H1 (cell line): ENCODE measurements around the gene ARMH3.

ENCODE experiments used
- EP300 ChIP-seq, 2 experiments: IDR thresholded peaks; 1 replicate in 1 of 2; 2 replicates in 1 of 2; pipeline ENCODE4 v1.6.1; 2011 to 2012; ENCODE audit warnings: low read depth in 2 of 2, low read length in 2 of 2, mild to moderate bottlenecking in 2 of 2, borderline replicate concordance in 1 of 2, inconsistent platforms in 1 of 2, moderate library complexity in 1 of 2
- EZH2 ChIP-seq: fragments of 200-600 bp; sonication (generic); IDR thresholded peaks from 2 replicates; pipeline ENCODE4 v1.7.1; 2012; ENCODE audit warnings: low read depth, mild to moderate bottlenecking, moderate library complexity, low read length, inconsistent platforms; ENCODE audit not compliant: severe bottlenecking
- POLR2A ChIP-seq, 2 experiments: IDR thresholded peaks; 1 replicate in 1 of 2; 2 replicates in 1 of 2; pipeline ENCODE4 v1.6.1; 2011; ENCODE audit warnings: low read depth in 2 of 2, low read length in 2 of 2, mild to moderate bottlenecking in 2 of 2; ENCODE audit errors: control extremely low read depth in 1 of 2
- POLR2AphosphoS5 ChIP-seq: IDR thresholded peaks from 2 replicates; pipeline ENCODE4 v1.6.1; 2011; ENCODE audit warnings: low read depth, low read length
- POU5F1 ChIP-seq: IDR thresholded peaks from 2 replicates; pipeline ENCODE4 v1.6.1; 2011; ENCODE audit warnings: low read depth, mild to moderate bottlenecking, low read length, moderate library complexity
- RBBP5 ChIP-seq: IDR thresholded peaks from 2 replicates; pipeline ENCODE4 v1.7.1; 2012; ENCODE audit warnings: low read depth, mild to moderate bottlenecking, inconsistent platforms, low read length, moderate library complexity, borderline replicate concordance
- RFX5 ChIP-seq: IDR thresholded peaks from 2 replicates; pipeline ENCODE4 v1.6.1; 2011; ENCODE audit warnings: low read depth, low read length, improper control_type of control experiment, borderline replicate concordance
- SIN3A ChIP-seq, 2 experiments: IDR thresholded peaks in 1 of 2; conservative IDR thresholded peaks in 1 of 2; 2 replicates each; pipeline ENCODE4 v1.6.1; 2011 to 2012; ENCODE audit warnings: low read length in 2 of 2, improper control_type of control experiment in 1 of 2, low read depth in 1 of 2, mild to moderate bottlenecking in 1 of 2
- TAF1 ChIP-seq: IDR thresholded peaks from 2 replicates; pipeline ENCODE4 v1.6.1; 2011; ENCODE audit warnings: mild to moderate bottlenecking, low read depth, low read length
- TF ChIP-seq, protein P1 (sequence below), 3 experiments: IDR thresholded peaks; 1 replicate in 2 of 3; 2 replicates in 1 of 3; pipeline versions ENCODE4 v1.5.1 to v1.6.1; 2011; ENCODE audit warnings: low read length in 3 of 3, mild to moderate bottlenecking in 3 of 3, inconsistent platforms in 2 of 3, low read depth in 1 of 3, moderate library complexity in 1 of 3; ENCODE audit not compliant: insufficient read depth in 1 of 3; ENCODE audit errors: control extremely low read depth in 1 of 3

DNA sequence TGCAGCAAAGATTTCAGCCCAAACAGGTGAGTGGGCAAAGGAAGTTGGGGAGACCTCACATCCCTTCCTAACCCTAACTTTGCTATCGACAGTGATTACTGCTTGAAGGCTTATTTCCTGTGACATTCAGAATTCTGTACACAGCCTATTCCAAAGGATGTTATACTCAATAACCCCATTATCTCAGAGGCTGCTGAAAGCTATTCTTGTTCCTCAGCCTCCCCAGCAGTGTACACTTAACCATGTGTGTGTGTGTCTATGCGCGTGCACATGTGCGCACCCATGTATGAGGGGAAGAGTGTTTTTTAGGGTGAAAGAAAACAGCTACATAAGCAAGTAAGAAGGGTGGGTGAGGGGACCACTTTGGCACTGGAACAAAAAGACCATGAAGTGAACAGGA is 122.0 kb downstream of the ARMH3 start:
- TF ChIP-seq RFX5: no peak
- TF ChIP-seq EP300 (IDR thresholded peaks at IDR 0.05; ENCODE audit: borderline replicate concordance in 1 of 2, low read depth in 2 of 2, low read length in 2 of 2): no peak
- no peak for TF ChIP-seq POLR2A (IDR thresholded peaks at IDR 0.05; ENCODE audit: control extremely low read depth in 1 of 2, low read depth in 2 of 2, low read length in 2 of 2)
- TF ChIP-seq POU5F1: no peak
- TF ChIP-seq EZH2: no peak
- TF ChIP-seq, protein P1, sequence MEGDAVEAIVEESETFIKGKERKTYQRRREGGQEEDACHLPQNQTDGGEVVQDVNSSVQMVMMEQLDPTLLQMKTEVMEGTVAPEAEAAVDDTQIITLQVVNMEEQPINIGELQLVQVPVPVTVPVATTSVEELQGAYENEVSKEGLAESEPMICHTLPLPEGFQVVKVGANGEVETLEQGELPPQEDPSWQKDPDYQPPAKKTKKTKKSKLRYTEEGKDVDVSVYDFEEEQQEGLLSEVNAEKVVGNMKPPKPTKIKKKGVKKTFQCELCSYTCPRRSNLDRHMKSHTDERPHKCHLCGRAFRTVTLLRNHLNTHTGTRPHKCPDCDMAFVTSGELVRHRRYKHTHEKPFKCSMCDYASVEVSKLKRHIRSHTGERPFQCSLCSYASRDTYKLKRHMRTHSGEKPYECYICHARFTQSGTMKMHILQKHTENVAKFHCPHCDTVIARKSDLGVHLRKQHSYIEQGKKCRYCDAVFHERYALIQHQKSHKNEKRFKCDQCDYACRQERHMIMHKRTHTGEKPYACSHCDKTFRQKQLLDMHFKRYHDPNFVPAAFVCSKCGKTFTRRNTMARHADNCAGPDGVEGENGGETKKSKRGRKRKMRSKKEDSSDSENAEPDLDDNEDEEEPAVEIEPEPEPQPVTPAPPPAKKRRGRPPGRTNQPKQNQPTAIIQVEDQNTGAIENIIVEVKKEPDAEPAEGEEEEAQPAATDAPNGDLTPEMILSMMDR (IDR thresholded peaks at IDR 0.05; ENCODE audit: control extremely low read depth in 1 of 3, insufficient read depth in 1 of 3, low read depth in 1 of 3, low read length in 3 of 3): no peak
- no peak for TF ChIP-seq POLR2AphosphoS5
- TF ChIP-seq SIN3A (conservative IDR thresholded peaks at IDR 0.05 in 1 of 2, IDR thresholded peaks at IDR 0.05 in 1 of 2; ENCODE audit: low read depth in 1 of 2, low read length in 2 of 2): no peak
- no peak for TF ChIP-seq RBBP5
- TF ChIP-seq TAF1: no peak
